Activated naive CD4-positive, alpha-beta T cell treated with anti-CD3 and anti-CD28 coated beads for 36 hours (primary cell): ENCODE data around the gene SLC35A2. TPM values are rescaled to one million over a fixed set of nuclear protein-coding genes. Genes with fewer than 3 reads are reported as not detected.

Experiments used
- CTCF ChIA-PET: fragments of 350-600 bp; sonication (Branson Sonifier 250); formaldehyde crosslinking; loops from one replicate; lab custom pipeline; 2021; ENCODE audit warnings: antibody characterized with exemption; lab: Charles Lee
- DNase-seq: peaks from one replicate; pipeline ENCODE4 v3.0.0-alpha.2; 2020
- H3K27ac Mint-ChIP-seq: one replicate; pipeline ENCODE4 v1.8.0; 2021; ENCODE audit warnings: mild to moderate bottlenecking, mixed read lengths
- H3K27me3 Mint-ChIP-seq: one replicate; pipeline ENCODE4 v1.8.0; 2021; ENCODE audit warnings: low read depth, mixed read lengths
- H3K36me3 Mint-ChIP-seq: one replicate; pipeline ENCODE4 v1.8.0; 2021; ENCODE audit warnings: low read depth, mixed read lengths
- H3K4me1 Mint-ChIP-seq: one replicate; pipeline ENCODE4 v1.8.0; 2021; ENCODE audit warnings: low read depth, mixed read lengths
- H3K4me3 Mint-ChIP-seq: one replicate; pipeline ENCODE4 v1.8.0; 2021; ENCODE audit warnings: mild to moderate bottlenecking, moderate library complexity, mixed read lengths
- H3K9me3 Mint-ChIP-seq: one replicate; pipeline ENCODE4 v1.8.0; 2021; ENCODE audit warnings: mixed read lengths
- intact Hi-C: fragments of 100-400 bp; cut with micrococcal nuclease; formaldehyde crosslinking; loops from one replicate; pipeline ENCODE4 v1.15.1; 2023
- total RNA-seq, 2 experiments: library from RNA; stranded (reverse); gene quantifications; one replicate each; pipeline ENCODE4 v1.2.3, GENCODE V29; 2021

SLC35A2 gene
- total RNA-seq, 2 experiments from 2014 or later, result 23.9 to 26.7 TPM

- H3K4me1 Mint-ChIP-seq, result peaks cover 34% of the 10 kb centered on the region
- intact Hi-C loops, result loop anchor here (5.0 kb wide), 2 partner anchors 36 to 91 kb away; partner anchors contain the start of gene GRIPAP1
- peak overlapping the region; percentile 99 for H3K27ac Mint-ChIP-seq
- H3K4me3 Mint-ChIP-seq, result peak overlapping the region; percentile 95
- CTCF ChIA-PET, result no interaction called here
- H3K27me3 Mint-ChIP-seq, result peaks cover 9% of the 10 kb centered on the region
- no peaks in the 10 kb centered on the region for H3K9me3 Mint-ChIP-seq
- peaks cover 48% of the 10 kb centered on the region for H3K36me3 Mint-ChIP-seq
- no peak for DNase-seq
Measured at GRCh38 chrX:48910926-48911411, 477 bp downstream of the SLC35A2 start.

DNA sequence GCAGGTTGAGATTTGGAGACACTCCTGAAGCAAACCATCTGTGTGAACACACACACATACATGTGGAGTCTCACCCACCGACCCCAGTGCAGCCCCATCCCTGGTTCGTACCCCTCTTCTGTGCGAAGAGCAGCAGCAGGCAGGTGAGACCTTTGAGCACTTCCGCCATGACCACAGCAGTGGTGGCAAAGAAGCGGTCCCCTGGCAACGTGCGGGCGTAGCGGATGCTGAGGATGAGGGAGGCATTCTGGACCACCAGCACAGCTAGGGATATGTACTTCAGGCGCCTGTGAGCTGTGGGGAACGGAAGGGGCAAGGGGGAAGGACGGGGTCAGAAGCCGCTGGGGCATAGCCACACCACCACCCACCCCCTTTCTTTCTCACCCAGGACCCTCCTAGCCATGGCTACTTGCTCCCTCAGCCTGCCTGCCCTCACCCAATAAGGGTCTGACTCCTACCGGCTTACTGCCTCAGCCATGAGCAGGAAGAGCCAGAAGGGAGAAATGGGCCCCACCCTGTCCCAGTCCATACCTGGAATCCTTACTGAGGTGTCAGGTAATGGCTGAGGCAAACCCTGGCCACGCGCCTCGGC is 1.6 kb downstream of the SLC35A2 start:
- intact Hi-C loops, result loop anchor here (5.0 kb wide), 2 partner anchors 38 to 93 kb away; partner anchors contain the start of gene GRIPAP1
- no peak overlapping the region for H3K4me3 Mint-ChIP-seq
- H3K27me3 Mint-ChIP-seq, result peaks cover 9% of the 10 kb centered on the region
- DNase-seq, result no peak
- H3K4me1 Mint-ChIP-seq, result peaks cover 33% of the 10 kb centered on the region
- CTCF ChIA-PET, result no interaction called here
- H3K36me3 Mint-ChIP-seq, result peaks cover 37% of the 10 kb centered on the region
- H3K9me3 Mint-ChIP-seq, result no peaks in the 10 kb centered on the region
- peak overlapping the region; percentile 99 for H3K27ac Mint-ChIP-seq

DNA sequence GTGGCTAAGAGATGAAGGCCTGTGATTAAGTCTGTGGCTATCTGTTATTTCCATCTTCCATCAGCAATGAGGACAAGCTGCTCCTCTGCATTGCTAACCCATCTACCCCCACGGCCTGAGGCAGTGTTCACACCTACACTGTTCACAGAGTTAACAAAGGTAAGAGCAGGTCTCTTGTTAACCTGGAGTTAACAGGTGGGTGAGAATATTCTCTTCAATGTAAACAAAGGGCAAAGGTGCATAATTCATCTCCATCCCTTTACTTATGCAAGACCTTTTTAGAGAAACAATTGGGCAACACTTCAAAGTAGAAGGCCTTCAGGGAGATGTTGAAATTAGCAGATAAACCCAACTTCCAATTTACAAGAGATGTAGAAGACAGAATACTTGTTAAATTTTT is 2.8 kb downstream of the SLC35A2 start:
- no peaks in the 10 kb centered on the region for H3K9me3 Mint-ChIP-seq
- H3K27ac Mint-ChIP-seq, result no peak overlapping the region
- H3K36me3 Mint-ChIP-seq, result peaks cover 25% of the 10 kb centered on the region
- peaks cover 22% of the 10 kb centered on the region for H3K4me1 Mint-ChIP-seq
- intact Hi-C loops, result no loop called here
- peaks cover 9% of the 10 kb centered on the region for H3K27me3 Mint-ChIP-seq
- H3K4me3 Mint-ChIP-seq, result no peak overlapping the region
- CTCF ChIA-PET, result no interaction called here
- DNase-seq, result no peak

DNA sequence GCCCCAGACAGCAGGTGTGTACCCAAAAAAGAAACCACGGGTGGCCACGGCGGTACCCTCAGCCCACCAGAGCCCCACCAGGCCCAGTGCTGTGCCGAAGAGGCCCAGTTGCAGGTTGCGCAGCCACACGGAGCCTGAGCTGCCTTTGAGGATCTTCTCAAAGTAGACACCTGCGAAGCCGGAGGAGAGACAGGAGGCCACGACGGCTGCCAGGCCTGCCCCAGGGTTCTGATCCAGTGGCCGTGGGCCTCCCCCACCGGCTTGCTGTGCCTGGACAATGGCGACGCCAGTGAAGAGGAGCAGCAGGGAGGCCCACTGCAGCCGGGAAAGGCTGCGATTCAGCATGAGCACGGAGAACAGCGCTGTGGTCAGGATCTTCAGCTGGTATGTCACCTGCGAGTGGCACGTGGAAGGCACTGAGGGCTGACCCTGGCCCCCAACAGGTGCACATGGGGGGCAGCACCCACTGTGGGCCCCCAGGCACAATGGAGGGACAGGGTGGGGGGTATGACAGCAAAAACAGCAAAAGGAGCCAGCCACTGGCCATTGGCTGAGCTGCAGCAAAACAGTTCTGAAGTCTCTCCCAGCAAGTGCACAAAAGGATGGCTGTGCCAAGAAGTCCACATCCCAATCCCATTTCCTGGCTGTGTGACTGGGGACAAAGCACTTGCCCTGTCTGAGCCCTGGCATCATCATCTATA is 6.2 kb downstream of the SLC35A2 start:
- Mint-ChIP-seq H3K4me1 (peaks cover 2% of the 10 kb centered on the region), H3K9me3 (no peaks in the 10 kb centered on the region), H3K4me3 (no peak overlapping the region), H3K27me3 (no peaks in the 10 kb centered on the region), H3K27ac (no peak overlapping the region), H3K36me3 (peaks cover 3% of the 10 kb centered on the region)
- CTCF ChIA-PET, result no interaction called here
- intact Hi-C loops, result no loop called here
- DNase-seq, result no peak

GRCh38 chrX:48904626-48905025 is 6.8 kb downstream of the SLC35A2 start:
- Mint-ChIP-seq H3K9me3 (no peaks in the 10 kb centered on the region), H3K4me3 (no peak overlapping the region), H3K27me3 (no peaks in the 10 kb centered on the region), H3K36me3 (peaks cover 3% of the 10 kb centered on the region), H3K27ac (no peak overlapping the region), H3K4me1 (peaks cover 2% of the 10 kb centered on the region)
- intact Hi-C loops, result no loop called here
- DNase-seq, result no peak
- CTCF ChIA-PET, result no interaction called here

GRCh38 chrX:48904180-48904579 is 7.3 kb downstream of the SLC35A2 start:
- CTCF ChIA-PET, result interaction anchor here (0.6 kb wide), 1 partner anchor 256 kb away, joined by 3 read pairs; no protein-coding TSS in a partner anchor
- intact Hi-C loops, result no loop called here
- H3K36me3 Mint-ChIP-seq, result peaks cover 3% of the 10 kb centered on the region

GRCh38 chrX:48903290-48903689 is 8.2 kb downstream of the SLC35A2 start:
- Mint-ChIP-seq H3K9me3 (no peaks in the 10 kb centered on the region), H3K27me3 (no peaks in the 10 kb centered on the region), H3K36me3 (peaks cover 6% of the 10 kb centered on the region), H3K4me3 (no peak overlapping the region), H3K27ac (peak overlapping the region; percentile 53), H3K4me1 (peaks cover 7% of the 10 kb centered on the region)
- CTCF ChIA-PET, result no interaction called here
- intact Hi-C loops, result no loop called here
- no peak for DNase-seq

More at GRCh38 chrX:48904180-48904579, 7.3 kb downstream of the SLC35A2 start:
- DNase-seq, result no peak
- Mint-ChIP-seq H3K4me1 (peaks cover 5% of the 10 kb centered on the region), H3K4me3 (no peak overlapping the region), H3K27ac (peak overlapping the region; percentile 53), H3K9me3 (no peaks in the 10 kb centered on the region), H3K27me3 (no peaks in the 10 kb centered on the region)

DNA sequence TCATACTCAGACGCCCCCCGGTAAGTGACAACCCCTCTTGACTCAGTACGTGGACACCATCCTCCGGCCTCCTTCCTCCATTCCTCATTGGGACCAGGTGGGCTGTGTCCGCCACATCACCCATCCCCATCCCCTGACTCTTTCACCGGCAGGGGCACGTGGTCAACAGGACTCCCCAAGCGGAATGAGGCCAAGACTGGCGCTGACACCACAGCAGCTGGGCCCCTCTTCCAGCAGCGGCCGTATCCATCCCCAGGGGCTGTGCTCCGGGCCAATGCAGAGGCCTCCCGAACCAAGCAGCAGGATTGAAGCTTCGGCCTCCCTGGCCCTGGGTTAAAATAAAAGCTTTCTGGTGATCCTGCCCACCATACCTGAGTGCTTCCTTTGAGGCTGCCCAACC is 8.7 kb downstream of the SLC35A2 start:
- Mint-ChIP-seq H3K9me3 (no peaks in the 10 kb centered on the region), H3K36me3 (peaks cover 6% of the 10 kb centered on the region)

DNA sequence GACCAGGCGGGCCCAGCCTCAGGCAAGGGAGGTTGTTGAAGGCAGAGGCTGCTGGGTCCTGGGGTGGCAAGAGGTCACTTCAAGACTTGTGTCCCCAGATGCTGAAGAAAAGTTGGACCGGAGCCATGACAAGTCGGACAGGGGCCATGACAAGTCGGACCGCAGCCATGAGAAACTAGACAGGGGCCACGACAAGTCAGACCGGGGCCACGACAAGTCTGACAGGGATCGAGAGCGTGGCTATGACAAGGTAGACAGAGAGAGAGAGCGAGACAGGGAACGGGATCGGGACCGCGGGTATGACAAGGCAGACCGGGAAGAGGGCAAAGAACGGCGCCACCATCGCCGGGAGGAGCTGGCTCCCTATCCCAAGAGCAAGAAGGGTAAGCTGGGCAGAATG is 9.3 kb downstream of the SLC35A2 start:
- intact Hi-C loops, result no loop called here
- no peak overlapping the region for H3K27ac Mint-ChIP-seq
- H3K9me3 Mint-ChIP-seq, result no peaks in the 10 kb centered on the region
- H3K4me3 Mint-ChIP-seq, result no peak overlapping the region
- no peak for DNase-seq
- no peaks in the 10 kb centered on the region for H3K27me3 Mint-ChIP-seq
- CTCF ChIA-PET, result no interaction called here
- H3K4me1 Mint-ChIP-seq, result peaks cover 7% of the 10 kb centered on the region
- H3K36me3 Mint-ChIP-seq, result peaks cover 7% of the 10 kb centered on the region

More for the DNA sequence above, 8.7 kb downstream of the SLC35A2 start:
- Mint-ChIP-seq H3K4me1 (peaks cover 7% of the 10 kb centered on the region), H3K27me3 (no peaks in the 10 kb centered on the region), H3K4me3 (no peak overlapping the region), H3K27ac (no peak overlapping the region)
- intact Hi-C loops, result no loop called here
- CTCF ChIA-PET, result no interaction called here
- DNase-seq, result no peak

GRCh38 chrX:48901069-48901468 is 10.4 kb downstream of the SLC35A2 start:
- H3K4me3 Mint-ChIP-seq, result no peak overlapping the region
- H3K4me1 Mint-ChIP-seq, result peaks cover 15% of the 10 kb centered on the region
- CTCF ChIA-PET, result no interaction called here
- no peak overlapping the region for H3K27ac Mint-ChIP-seq
- H3K27me3 Mint-ChIP-seq, result no peaks in the 10 kb centered on the region
- peaks cover 7% of the 10 kb centered on the region for H3K36me3 Mint-ChIP-seq
- H3K9me3 Mint-ChIP-seq, result no peaks in the 10 kb centered on the region
- intact Hi-C loops, result no loop called here
- no peak for DNase-seq

DNA sequence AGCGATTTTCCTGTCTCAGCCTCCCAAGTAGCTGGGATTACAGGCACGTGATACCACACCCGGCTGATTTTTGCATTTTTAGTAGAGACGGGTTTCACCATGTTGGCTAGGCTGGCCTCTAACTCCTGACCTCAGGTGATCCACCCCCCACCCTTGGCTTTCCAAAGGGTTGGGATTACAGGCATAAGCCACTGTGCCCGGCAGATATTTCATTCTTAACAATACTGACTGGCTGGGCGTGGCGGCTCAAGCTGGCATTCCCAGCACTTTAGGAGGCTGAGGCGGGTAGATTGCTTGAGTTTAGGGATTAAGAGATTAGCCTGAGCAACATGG is 12.4 kb downstream of the SLC35A2 start:
- Mint-ChIP-seq H3K36me3 (peaks cover 10% of the 10 kb centered on the region), H3K27me3 (no peaks in the 10 kb centered on the region), H3K4me3 (peak overlapping the region; percentile 27), H3K4me1 (peaks cover 22% of the 10 kb centered on the region), H3K27ac (no peak overlapping the region), H3K9me3 (no peaks in the 10 kb centered on the region)
- CTCF ChIA-PET, result interaction anchor here (0.7 kb wide), 1 partner anchor 59 kb away, joined by 3 read pairs; no protein-coding TSS in a partner anchor
- intact Hi-C loops, result loop anchor here (5.0 kb wide), 2 partner anchors 103 to 202 kb away; partner anchors contain the start of genes GRIPAP1 and SUV39H1
- no peak for DNase-seq

DNA sequence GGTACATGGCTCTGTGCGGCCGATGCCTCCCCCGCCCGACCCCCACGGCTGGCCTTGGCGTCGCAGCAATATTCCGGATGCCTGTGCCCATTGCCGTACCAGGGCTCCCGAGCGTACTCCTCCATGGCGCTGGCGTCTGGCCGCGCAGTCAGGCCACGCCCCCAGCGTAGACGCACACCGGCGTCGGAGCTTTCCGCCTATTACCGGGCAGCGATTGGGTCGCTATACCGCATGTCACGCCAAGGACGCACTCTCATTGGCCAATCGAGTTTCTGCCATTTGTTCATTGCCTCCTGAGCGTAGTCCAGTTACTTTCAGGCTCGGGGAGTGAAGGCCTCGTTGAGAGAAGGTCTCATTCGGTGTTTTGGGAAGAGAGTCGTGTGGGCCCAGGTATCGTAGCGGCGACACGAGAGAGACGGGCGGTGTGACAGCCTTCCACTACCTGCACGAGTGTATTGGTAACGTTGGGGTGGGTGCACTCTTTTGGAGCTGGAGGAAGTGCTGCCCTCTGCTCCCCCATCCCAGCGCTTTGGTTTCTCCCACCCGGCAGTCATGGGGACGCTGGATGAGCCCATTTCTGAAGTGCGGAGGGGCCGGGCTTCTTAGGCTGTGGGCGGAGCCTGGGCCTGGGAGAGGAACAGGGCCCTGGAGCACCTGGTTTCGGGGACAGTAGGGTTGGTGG is 13.7 kb downstream of the SLC35A2 start, which contains the start of the genes PQBP1 and TIMM17B:
Gene PQBP1, plus strand, starts transcription at position 306 of the 682 bp plus-strand sequence. CDS start 580 bp downstream, outside the sequence.
Gene TIMM17B, minus strand, starts transcription at position 144 of the 682 bp plus-strand sequence. Its CDS starts 19 bp downstream, at position 125.
- DNase-seq, result peak; percentile 91
- Mint-ChIP-seq H3K27ac (peak within 1 kb of the TSS; percentile 94), H3K4me1 (peaks cover 22% of the 10 kb centered on the region), H3K9me3 (no peaks in the 10 kb centered on the region), H3K36me3 (peaks cover 10% of the 10 kb centered on the region), H3K27me3 (no peaks in the 10 kb centered on the region), H3K4me3 (peak within 1 kb of the TSS; percentile 81)
- intact Hi-C loops, result loop anchor here (1.0 to 5.0 kb wide), 8 partner anchors 15 to 269 kb away; partner anchors contain the start of genes GRIPAP1, HDAC6, PIM2 and SUV39H1
- CTCF ChIA-PET, result interaction anchor here (0.7 to 1.1 kb wide), 4 partner anchors 19 to 41 kb away, joined by 3 to 4 read pairs (median 3); no protein-coding TSS in a partner anchor
